Ovary (tissue), 3 donors: ENCODE data around the gene SLC9A7.

Experiments used
- EP300 ChIP-seq: sonication (generic); formaldehyde crosslinking; IDR thresholded peaks from one replicate; pipeline ENCODE4 v1.6.1; 2017; ENCODE audit warnings: antibody characterized with exemption
- POLR2A ChIP-seq: fragments of 450-650 bp; IDR thresholded peaks from one replicate; pipeline ENCODE4 v1.6.1; 2017; ENCODE audit warnings: antibody characterized with exemption, mild to moderate bottlenecking, moderate library complexity
- TF ChIP-seq, protein P1 (sequence below), 3 donors: fragments of 450-650 bp in 2 of 3; fragments of 200-600 bp in 1 of 3; IDR thresholded peaks; one replicate each; pipeline versions ENCODE4 v1.5.1 to v1.8.0; 2016 to 2022; ENCODE audit warnings: antibody characterized with exemption in 3 of 3, mild to moderate bottlenecking in 1 of 3
- donor health status: DM: no; HTN: no; CAD: no.

DNA sequence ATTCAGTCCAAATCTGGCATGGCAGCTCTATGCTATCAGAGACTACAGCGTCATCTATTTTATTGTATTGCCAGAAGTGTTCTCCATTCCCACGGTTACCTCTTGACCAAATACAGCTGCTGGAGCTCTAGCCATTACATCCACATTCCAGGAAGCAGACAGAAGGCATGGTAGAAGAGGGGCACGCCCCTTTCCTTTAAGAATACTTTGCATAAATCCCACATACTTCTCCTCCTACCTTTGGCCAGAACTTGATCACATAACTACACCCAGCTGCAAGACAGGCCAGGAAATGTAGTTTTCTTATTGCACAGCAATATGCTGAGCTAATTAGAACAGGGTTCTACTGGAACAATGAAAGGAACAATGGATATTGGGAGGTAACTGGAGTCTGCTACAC is 14.9 kb downstream of the SLC9A7 start:
- TF ChIP-seq EP300 (no peak), POLR2A (no peak)
- TF ChIP-seq, protein P1, sequence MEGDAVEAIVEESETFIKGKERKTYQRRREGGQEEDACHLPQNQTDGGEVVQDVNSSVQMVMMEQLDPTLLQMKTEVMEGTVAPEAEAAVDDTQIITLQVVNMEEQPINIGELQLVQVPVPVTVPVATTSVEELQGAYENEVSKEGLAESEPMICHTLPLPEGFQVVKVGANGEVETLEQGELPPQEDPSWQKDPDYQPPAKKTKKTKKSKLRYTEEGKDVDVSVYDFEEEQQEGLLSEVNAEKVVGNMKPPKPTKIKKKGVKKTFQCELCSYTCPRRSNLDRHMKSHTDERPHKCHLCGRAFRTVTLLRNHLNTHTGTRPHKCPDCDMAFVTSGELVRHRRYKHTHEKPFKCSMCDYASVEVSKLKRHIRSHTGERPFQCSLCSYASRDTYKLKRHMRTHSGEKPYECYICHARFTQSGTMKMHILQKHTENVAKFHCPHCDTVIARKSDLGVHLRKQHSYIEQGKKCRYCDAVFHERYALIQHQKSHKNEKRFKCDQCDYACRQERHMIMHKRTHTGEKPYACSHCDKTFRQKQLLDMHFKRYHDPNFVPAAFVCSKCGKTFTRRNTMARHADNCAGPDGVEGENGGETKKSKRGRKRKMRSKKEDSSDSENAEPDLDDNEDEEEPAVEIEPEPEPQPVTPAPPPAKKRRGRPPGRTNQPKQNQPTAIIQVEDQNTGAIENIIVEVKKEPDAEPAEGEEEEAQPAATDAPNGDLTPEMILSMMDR (IDR thresholded peaks at IDR 0.05) = no peak
